Gastrocnemius medialis (tissue), 4 donors: ENCODE results near the gene TRH.

ENCODE experiments used
- CTCF ChIP-seq, 5 experiments: fragments of 450-650 bp in 3 of 5; fragments of 200-600 bp in 2 of 5; sonication (generic) in 2 of 5; IDR thresholded peaks in 4 of 5; conservative IDR thresholded peaks in 1 of 5; 1 replicate in 4 of 5; 2 replicates in 1 of 5; pipeline ENCODE4 v1.5.1; 2016 to 2019; ENCODE audit warnings: antibody characterized with exemption in 5 of 5, mild to moderate bottlenecking in 3 of 5, moderate library complexity in 3 of 5
- POLR2A ChIP-seq, 2 donors: fragments of 450-650 bp; IDR thresholded peaks; one replicate each; pipeline ENCODE4 v1.6.1; 2017; ENCODE audit warnings: antibody characterized with exemption in 2 of 2, mild to moderate bottlenecking in 2 of 2, moderate library complexity in 2 of 2

- TF ChIP-seq CTCF (IDR thresholded peaks at IDR 0.05 in 4 of 5, conservative IDR thresholded peaks at IDR 0.05 in 1 of 5) (no peak), POLR2A (IDR thresholded peaks at IDR 0.05) (no peak)
Observed at GRCh38 chr3:129936757-129937156, 37.8 kb upstream of the TRH start.
